GM18907 (cell line): ENCODE results near the gene SDCCAG8.

Source experiments
- ATAC-seq: cut with Tn5 transposase; IDR thresholded peaks from one replicate; pipeline ENCODE4 v1.9.1; 2021; ENCODE audit warnings: mild to moderate bottlenecking, moderate library complexity; ENCODE audit not compliant: unreplicated experiment

The SDCCAG8 gene

GRCh38 chr1:243415663-243416408 is 160.0 kb downstream of the SDCCAG8 start:
- ATAC-seq, result no peak

- ATAC-seq, result no peak
Measured at GRCh38 chr1:243416495-243416894, 160.7 kb downstream of the SDCCAG8 start.

- ATAC-seq, result no peak
Measured at GRCh38 chr1:243420016-243420945, 164.4 kb downstream of the SDCCAG8 start.

- ATAC-seq, result no peak
Measured at GRCh38 chr1:243420946-243421685, 165.3 kb downstream of the SDCCAG8 start.

- peak; percentile 92 for ATAC-seq
Measured at GRCh38 chr1:243421784-243422183, 165.9 kb downstream of the SDCCAG8 start.

GRCh38 chr1:243422362-243422761 is 166.5 kb downstream of the SDCCAG8 start:
- ATAC-seq, result peak; percentile 11

GRCh38 chr1:243428084-243428483 is 172.2 kb downstream of the SDCCAG8 start:
- ATAC-seq, result no peak

GRCh38 chr1:243428617-243429342 is 172.9 kb downstream of the SDCCAG8 start:
- no peak for ATAC-seq

- ATAC-seq, result no peak
Measured at GRCh38 chr1:243431591-243431990, 175.8 kb downstream of the SDCCAG8 start.

GRCh38 chr1:243432136-243432535 is 176.3 kb downstream of the SDCCAG8 start:
- ATAC-seq, result no peak

GRCh38 chr1:243433737-243434370 is 178.0 kb downstream of the SDCCAG8 start:
- no peak for ATAC-seq

GRCh38 chr1:243434594-243434993 is 178.8 kb downstream of the SDCCAG8 start:
- no peak for ATAC-seq

GRCh38 chr1:243435836-243436235 is 180.0 kb downstream of the SDCCAG8 start:
- ATAC-seq, result no peak

- no peak for ATAC-seq
Measured at GRCh38 chr1:243438146-243438545, 182.3 kb downstream of the SDCCAG8 start.

GRCh38 chr1:243438815-243439214 is 183.0 kb downstream of the SDCCAG8 start:
- no peak for ATAC-seq

GRCh38 chr1:243440406-243440805 is 184.6 kb downstream of the SDCCAG8 start:
- no peak for ATAC-seq

GRCh38 chr1:243441601-243442000 is 185.8 kb downstream of the SDCCAG8 start:
- no peak for ATAC-seq

GRCh38 chr1:243443557-243443956 is 187.7 kb downstream of the SDCCAG8 start:
- no peak for ATAC-seq

- no peak for ATAC-seq
Measured at GRCh38 chr1:243447347-243447746, 191.5 kb downstream of the SDCCAG8 start.

- ATAC-seq, result no peak
Measured at GRCh38 chr1:243447844-243448243, 192.0 kb downstream of the SDCCAG8 start.
